SU-DHL-6 (cell line): ENCODE measurements around the gene EYS.

Experiments used
- H2AFZ ChIP-seq: fragments of 200-600 bp; sonication (generic); 2 replicates; pipeline ENCODE4 v1.6.1; 2014; ENCODE audit warnings: low read depth, mild to moderate bottlenecking, moderate library complexity, mixed read lengths, antibody characterized with exemption, low read length; ENCODE audit not compliant: severe bottlenecking
- H3F3A ChIP-seq: fragments of 200-600 bp; shearing (Covaris generic); 2 replicates; pipeline ENCODE4 v1.6.0; 2016; ENCODE audit warnings: antibody characterized with exemption, mild to moderate bottlenecking; ENCODE audit not compliant: insufficient read depth
- H3K27ac ChIP-seq: fragments of 200-600 bp; sonication (generic); 2 replicates; pipeline ENCODE4 v1.5.1; 2016; ENCODE audit warnings: low read depth, mild to moderate bottlenecking, low read length, moderate library complexity, mixed read lengths
- H3K27me3 ChIP-seq: fragments of 200-600 bp; sonication (generic), shearing (Covaris generic); 2 replicates; pipeline ENCODE4 v1.6.0; 2014; ENCODE audit warnings: mild to moderate bottlenecking, low read length
- H3K36me3 ChIP-seq: fragments of 200-600 bp; sonication (generic); 2 replicates; pipeline ENCODE4 v1.6.1; 2014; ENCODE audit warnings: mild to moderate bottlenecking, low read length, mixed read lengths
- H3K4me2 ChIP-seq: fragments of 300-600, 200-600 bp; shearing (Covaris generic), sonication (generic); 2 replicates; pipeline ENCODE4 v1.6.0; 2014; ENCODE audit warnings: low read length, low read depth, mild to moderate bottlenecking; ENCODE audit not compliant: poor library complexity, severe bottlenecking
- H3K4me3 ChIP-seq: fragments of 200-600 bp; sonication (generic); 2 replicates; pipeline ENCODE4 v1.5.1; 2014; ENCODE audit warnings: antibody characterized with exemption, low read length, mild to moderate bottlenecking, mixed read lengths; ENCODE audit not compliant: insufficient read depth, poor library complexity, severe bottlenecking
- H3K79me2 ChIP-seq: fragments of 200-600 bp; sonication (generic); 2 replicates; pipeline ENCODE4 v1.6.1; 2014; ENCODE audit warnings: mild to moderate bottlenecking, low read length, moderate library complexity; ENCODE audit not compliant: insufficient read depth
- H3K9ac ChIP-seq: fragments of 200-600 bp; sonication (generic); 2 replicates; pipeline ENCODE4 v1.7.0; 2014; ENCODE audit warnings: mild to moderate bottlenecking, low read length
- H3K9me2 ChIP-seq: fragments of 200-600 bp; sonication (generic); replicated peaks from 2 replicates; pipeline ENCODE4 v1.6.1; 2014; ENCODE audit warnings: low read length; ENCODE audit not compliant: insufficient read depth
- H3K9me3 ChIP-seq: fragments of 200-600 bp; sonication (generic); 2 replicates; pipeline ENCODE4 v1.6.1; 2014; ENCODE audit warnings: low read length, mixed read lengths; ENCODE audit not compliant: insufficient read depth
- H4K20me1 ChIP-seq: fragments of 200-600 bp; sonication (generic); 2 replicates; pipeline ENCODE4 v1.6.1; 2014; ENCODE audit warnings: low read depth, mild to moderate bottlenecking, antibody characterized with exemption, low read length, moderate library complexity, mixed read lengths
- EZH2phosphoT487 ChIP-seq: fragments of 200-600 bp; sonication (generic), shearing (Covaris generic); conservative IDR thresholded peaks from 2 replicates; pipeline ENCODE4 v1.6.1; 2018; ENCODE audit warnings: mild to moderate bottlenecking, antibody characterized with exemption, low read length, moderate library complexity, mixed read lengths
- TF ChIP-seq, protein P1 (sequence below): fragments of 200-600 bp; sonication (generic); IDR thresholded peaks from one replicate; pipeline ENCODE4 v1.5.1; 2017; ENCODE audit warnings: antibody characterized with exemption, mild to moderate bottlenecking, low read length, moderate library complexity; ENCODE audit not compliant: insufficient read depth, poor library complexity, severe bottlenecking

The EYS gene

DNA sequence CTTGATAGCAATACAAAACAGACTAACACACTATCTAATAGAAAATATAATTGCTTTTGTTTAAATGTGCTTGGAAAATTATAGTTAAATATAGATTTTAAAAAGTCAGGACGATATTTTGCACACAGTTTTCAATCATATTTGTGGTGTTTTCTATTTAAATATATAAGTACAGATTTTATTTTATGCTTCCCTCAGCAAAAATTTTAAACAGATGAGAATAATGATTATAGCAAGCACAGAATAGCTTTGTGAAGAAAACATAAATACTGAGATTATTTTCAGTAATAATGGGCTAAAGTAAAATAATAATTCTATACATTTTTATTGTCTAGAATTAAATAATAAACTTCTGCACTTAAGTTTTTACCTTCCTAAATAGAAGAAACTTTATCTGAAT lies 1262.0 kb downstream of the EYS start:
- TF ChIP-seq, protein P1, sequence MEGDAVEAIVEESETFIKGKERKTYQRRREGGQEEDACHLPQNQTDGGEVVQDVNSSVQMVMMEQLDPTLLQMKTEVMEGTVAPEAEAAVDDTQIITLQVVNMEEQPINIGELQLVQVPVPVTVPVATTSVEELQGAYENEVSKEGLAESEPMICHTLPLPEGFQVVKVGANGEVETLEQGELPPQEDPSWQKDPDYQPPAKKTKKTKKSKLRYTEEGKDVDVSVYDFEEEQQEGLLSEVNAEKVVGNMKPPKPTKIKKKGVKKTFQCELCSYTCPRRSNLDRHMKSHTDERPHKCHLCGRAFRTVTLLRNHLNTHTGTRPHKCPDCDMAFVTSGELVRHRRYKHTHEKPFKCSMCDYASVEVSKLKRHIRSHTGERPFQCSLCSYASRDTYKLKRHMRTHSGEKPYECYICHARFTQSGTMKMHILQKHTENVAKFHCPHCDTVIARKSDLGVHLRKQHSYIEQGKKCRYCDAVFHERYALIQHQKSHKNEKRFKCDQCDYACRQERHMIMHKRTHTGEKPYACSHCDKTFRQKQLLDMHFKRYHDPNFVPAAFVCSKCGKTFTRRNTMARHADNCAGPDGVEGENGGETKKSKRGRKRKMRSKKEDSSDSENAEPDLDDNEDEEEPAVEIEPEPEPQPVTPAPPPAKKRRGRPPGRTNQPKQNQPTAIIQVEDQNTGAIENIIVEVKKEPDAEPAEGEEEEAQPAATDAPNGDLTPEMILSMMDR: no peak
- no peak for TF ChIP-seq EZH2phosphoT487
- no peaks in the 10 kb centered on the region for H4K20me1 ChIP-seq
- H3K9ac ChIP-seq: no peak overlapping the region
- no peak overlapping the region for H3K4me3 ChIP-seq
- no peaks in the 10 kb centered on the region for H3K9me3 ChIP-seq
- H3K9me2 ChIP-seq: no peaks in the 10 kb centered on the region
- H3K36me3 ChIP-seq: no peaks in the 10 kb centered on the region
- H3K79me2 ChIP-seq: no peaks in the 10 kb centered on the region
- H3K27me3 ChIP-seq: no peaks in the 10 kb centered on the region
- H3K27ac ChIP-seq: no peak overlapping the region
- no peak overlapping the region for H2AFZ ChIP-seq
- H3F3A ChIP-seq: no peaks in the 10 kb centered on the region
- no peak overlapping the region for H3K4me2 ChIP-seq

DNA sequence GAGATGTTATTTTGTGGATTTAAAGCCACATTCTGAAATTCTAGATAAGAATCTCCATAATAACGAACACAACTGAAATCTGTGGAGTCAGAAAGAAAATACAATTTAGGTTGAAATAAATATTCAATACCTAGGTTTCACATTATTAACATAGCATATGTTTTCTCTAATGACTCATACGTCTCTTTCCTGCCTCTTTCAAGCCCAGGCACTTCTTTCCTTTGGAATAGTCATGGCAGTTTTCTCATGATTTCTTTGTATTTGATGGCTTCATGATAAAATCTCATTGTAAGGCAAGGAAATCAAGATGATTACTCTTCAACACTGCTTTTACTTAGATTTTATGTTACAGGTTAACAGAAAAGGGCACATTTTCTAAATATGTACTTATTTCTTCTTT lies 1267.8 kb downstream of the EYS start:
- no peaks in the 10 kb centered on the region for H4K20me1 ChIP-seq
- H3F3A ChIP-seq: no peaks in the 10 kb centered on the region
- H3K9me2 ChIP-seq: no peaks in the 10 kb centered on the region

DNA sequence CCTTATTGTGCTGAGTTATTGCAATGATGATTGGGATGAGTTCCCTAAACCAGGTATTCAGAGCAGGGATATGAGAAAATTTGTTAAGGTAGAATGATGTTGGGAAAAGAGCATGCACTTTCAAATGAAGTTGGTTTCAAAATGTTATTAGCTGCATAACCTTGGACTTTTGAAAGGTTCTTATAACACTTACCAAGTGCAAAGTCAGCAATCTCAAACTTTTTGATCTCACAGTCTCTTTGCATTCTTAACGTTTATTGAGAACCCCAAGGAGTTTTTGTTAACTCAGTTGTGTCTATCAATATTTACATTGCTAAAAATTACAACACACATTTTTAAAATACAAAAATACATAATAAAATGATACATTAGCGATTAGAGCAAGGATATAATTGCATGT lies 1269.0 kb downstream of the EYS start:
- no peaks in the 10 kb centered on the region for H3K79me2 ChIP-seq
- H3K27ac ChIP-seq: no peak overlapping the region
- no peaks in the 10 kb centered on the region for H3K36me3 ChIP-seq
- no peaks in the 10 kb centered on the region for H3F3A ChIP-seq
- H3K9me3 ChIP-seq: no peaks in the 10 kb centered on the region
- H4K20me1 ChIP-seq: no peaks in the 10 kb centered on the region
- no peak overlapping the region for H3K4me2 ChIP-seq
- TF ChIP-seq EZH2phosphoT487: no peak
- TF ChIP-seq, protein P1: no peak
- no peak overlapping the region for H3K4me3 ChIP-seq
- no peak overlapping the region for H3K9ac ChIP-seq
- H2AFZ ChIP-seq: no peak overlapping the region
- no peaks in the 10 kb centered on the region for H3K27me3 ChIP-seq
- H3K9me2 ChIP-seq: no peaks in the 10 kb centered on the region

More for the DNA sequence above, 1267.8 kb downstream of the EYS start:
- TF ChIP-seq, protein P1: no peak
- no peak for TF ChIP-seq EZH2phosphoT487
- Histone ChIP-seq H3K9ac (no peak overlapping the region), H3K4me2 (no peak overlapping the region), H3K79me2 (no peaks in the 10 kb centered on the region), H3K27ac (no peak overlapping the region), H3K36me3 (no peaks in the 10 kb centered on the region), H3K27me3 (no peaks in the 10 kb centered on the region), H3K9me3 (no peaks in the 10 kb centered on the region), H3K4me3 (no peak overlapping the region), H2AFZ (no peak overlapping the region)

DNA sequence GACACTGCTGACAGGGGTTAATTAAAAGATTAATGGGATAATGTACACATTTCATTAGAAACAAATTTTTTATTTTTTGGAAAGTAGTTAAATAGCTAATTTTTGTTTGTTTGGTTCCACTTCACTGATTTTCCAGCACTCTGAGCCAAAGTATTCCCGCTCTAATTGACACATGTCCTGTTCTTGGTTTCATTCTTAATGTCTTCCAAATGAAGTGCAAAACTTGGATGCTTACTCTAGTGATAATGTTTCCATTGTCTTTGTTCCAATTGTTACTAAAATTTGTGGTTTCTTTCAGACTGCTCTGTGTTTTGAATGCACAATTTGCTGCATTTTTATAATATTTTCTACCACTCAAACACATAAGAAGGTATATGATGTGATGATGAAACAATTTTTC lies 1277.1 kb downstream of the EYS start:
- Histone ChIP-seq H3K9ac (no peak overlapping the region), H3K4me3 (no peak overlapping the region), H3K9me3 (no peaks in the 10 kb centered on the region), H3K27me3 (no peaks in the 10 kb centered on the region), H3K27ac (no peak overlapping the region), H3K36me3 (no peaks in the 10 kb centered on the region), H3F3A (no peaks in the 10 kb centered on the region), H3K4me2 (no peak overlapping the region), H4K20me1 (no peaks in the 10 kb centered on the region), H2AFZ (no peak overlapping the region), H3K9me2 (no peaks in the 10 kb centered on the region), H3K79me2 (no peaks in the 10 kb centered on the region)
- TF ChIP-seq, protein P1: no peak
- no peak for TF ChIP-seq EZH2phosphoT487
